Osteoblast (primary cell): ENCODE data around the gene ROBO4. TPM values are rescaled to one million over a fixed set of nuclear protein-coding genes. Genes with fewer than 3 reads are reported as not detected.

Source experiments
- DNase-seq: peaks from one replicate; pipeline ENCODE4 v3.0.0; 2011; ENCODE audit warnings: low spot score, mixed read lengths; ENCODE audit not compliant: insufficient read length; ENCODE audit errors: missing footprints
- H2AFZ ChIP-seq: 2 replicates; pipeline ENCODE4 v1.6.0; 2011; ENCODE audit warnings: mild to moderate bottlenecking, low read length
- H3K27ac ChIP-seq: 2 replicates; pipeline ENCODE4 v1.5.1; 2011; ENCODE audit warnings: mild to moderate bottlenecking, low read depth, low read length, moderate library complexity
- H3K27me3 ChIP-seq: 2 replicates; pipeline ENCODE4 v1.6.0; 2012; ENCODE audit warnings: mild to moderate bottlenecking, control low read depth, inconsistent platforms, low read length, moderate library complexity; ENCODE audit not compliant: insufficient read depth
- H3K36me3 ChIP-seq: 2 replicates; pipeline ENCODE4 v1.5.1; 2011; ENCODE audit warnings: mild to moderate bottlenecking, low read length, control low read depth, moderate library complexity; ENCODE audit not compliant: insufficient read depth
- H3K4me1 ChIP-seq: 2 replicates; pipeline ENCODE4 v1.5.1; 2011; ENCODE audit warnings: mild to moderate bottlenecking, low read length, control low read depth, moderate library complexity; ENCODE audit not compliant: insufficient read depth
- H3K4me2 ChIP-seq: 2 replicates; pipeline ENCODE4 v1.6.0; 2011; ENCODE audit warnings: mild to moderate bottlenecking, low read length; ENCODE audit not compliant: insufficient read depth
- H3K4me3 ChIP-seq: fragments of 200-600 bp; sonication (generic); 3 replicates; pipeline ENCODE4 v1.5.1; 2012; ENCODE audit warnings: mild to moderate bottlenecking, low read length, inconsistent platforms; ENCODE audit not compliant: insufficient read depth
- H3K79me2 ChIP-seq: 2 replicates; pipeline ENCODE4 v1.6.0; 2012; ENCODE audit warnings: mild to moderate bottlenecking, low read length, control low read depth, inconsistent platforms; ENCODE audit not compliant: insufficient read depth
- H3K9me3 ChIP-seq: 2 replicates; pipeline ENCODE4 v1.5.1; 2011; ENCODE audit warnings: low read depth, low read length, control low read depth
- H4K20me1 ChIP-seq: 2 replicates; pipeline ENCODE4 v1.6.0; 2012; ENCODE audit warnings: mild to moderate bottlenecking, low read length, control low read depth; ENCODE audit not compliant: insufficient read depth
- total RNA-seq: library from RNA; depleted of rRNA; stranded (reverse); fragments of >200 nt; gene quantifications from 2 replicates; pipeline ENCODE4 v1.2.3, GENCODE V29; 2012
- TF ChIP-seq, protein P1 (sequence below): IDR thresholded peaks from 2 replicates; pipeline ENCODE4 v1.5.1; 2011; ENCODE audit warnings: mild to moderate bottlenecking, low read depth, low read length, moderate library complexity; ENCODE audit errors: extremely low read depth

Gene ROBO4
- total RNA-seq, 1 donor, result 0.36 TPM

DNA sequence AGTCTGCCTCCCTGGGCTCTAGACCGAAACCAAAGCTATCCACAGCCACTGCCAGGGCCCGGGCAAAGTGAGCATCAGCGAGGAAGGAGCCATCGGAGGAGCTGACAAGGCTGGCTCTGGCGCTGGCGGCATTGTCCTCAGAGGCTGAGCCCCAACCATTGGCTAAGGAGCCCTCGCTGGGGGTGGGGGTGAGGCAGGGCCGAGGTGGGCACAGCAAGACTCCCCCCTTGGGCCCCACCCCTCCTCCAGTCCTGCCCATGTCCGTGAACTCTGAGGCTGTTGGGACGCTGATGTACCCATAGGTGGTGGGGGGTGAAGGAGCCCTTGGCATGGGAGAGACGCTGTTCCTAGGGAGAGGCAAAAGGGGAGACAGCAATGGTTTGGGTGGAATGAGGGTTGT lies 11.2 kb downstream of the ROBO4 start:
- Histone ChIP-seq H3K4me3 (no peak overlapping the region), H3K4me1 (no peaks in the 10 kb centered on the region), H2AFZ (no peak overlapping the region), H3K9me3 (no peaks in the 10 kb centered on the region), H3K36me3 (no peaks in the 10 kb centered on the region), H3K27me3 (no peaks in the 10 kb centered on the region), H3K79me2 (no peaks in the 10 kb centered on the region), H3K27ac (no peak overlapping the region), H4K20me1 (no peaks in the 10 kb centered on the region), H3K4me2 (no peak overlapping the region)
- DNase-seq, result peak; percentile 32
- TF ChIP-seq, protein P1, sequence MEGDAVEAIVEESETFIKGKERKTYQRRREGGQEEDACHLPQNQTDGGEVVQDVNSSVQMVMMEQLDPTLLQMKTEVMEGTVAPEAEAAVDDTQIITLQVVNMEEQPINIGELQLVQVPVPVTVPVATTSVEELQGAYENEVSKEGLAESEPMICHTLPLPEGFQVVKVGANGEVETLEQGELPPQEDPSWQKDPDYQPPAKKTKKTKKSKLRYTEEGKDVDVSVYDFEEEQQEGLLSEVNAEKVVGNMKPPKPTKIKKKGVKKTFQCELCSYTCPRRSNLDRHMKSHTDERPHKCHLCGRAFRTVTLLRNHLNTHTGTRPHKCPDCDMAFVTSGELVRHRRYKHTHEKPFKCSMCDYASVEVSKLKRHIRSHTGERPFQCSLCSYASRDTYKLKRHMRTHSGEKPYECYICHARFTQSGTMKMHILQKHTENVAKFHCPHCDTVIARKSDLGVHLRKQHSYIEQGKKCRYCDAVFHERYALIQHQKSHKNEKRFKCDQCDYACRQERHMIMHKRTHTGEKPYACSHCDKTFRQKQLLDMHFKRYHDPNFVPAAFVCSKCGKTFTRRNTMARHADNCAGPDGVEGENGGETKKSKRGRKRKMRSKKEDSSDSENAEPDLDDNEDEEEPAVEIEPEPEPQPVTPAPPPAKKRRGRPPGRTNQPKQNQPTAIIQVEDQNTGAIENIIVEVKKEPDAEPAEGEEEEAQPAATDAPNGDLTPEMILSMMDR, result no peak

DNA sequence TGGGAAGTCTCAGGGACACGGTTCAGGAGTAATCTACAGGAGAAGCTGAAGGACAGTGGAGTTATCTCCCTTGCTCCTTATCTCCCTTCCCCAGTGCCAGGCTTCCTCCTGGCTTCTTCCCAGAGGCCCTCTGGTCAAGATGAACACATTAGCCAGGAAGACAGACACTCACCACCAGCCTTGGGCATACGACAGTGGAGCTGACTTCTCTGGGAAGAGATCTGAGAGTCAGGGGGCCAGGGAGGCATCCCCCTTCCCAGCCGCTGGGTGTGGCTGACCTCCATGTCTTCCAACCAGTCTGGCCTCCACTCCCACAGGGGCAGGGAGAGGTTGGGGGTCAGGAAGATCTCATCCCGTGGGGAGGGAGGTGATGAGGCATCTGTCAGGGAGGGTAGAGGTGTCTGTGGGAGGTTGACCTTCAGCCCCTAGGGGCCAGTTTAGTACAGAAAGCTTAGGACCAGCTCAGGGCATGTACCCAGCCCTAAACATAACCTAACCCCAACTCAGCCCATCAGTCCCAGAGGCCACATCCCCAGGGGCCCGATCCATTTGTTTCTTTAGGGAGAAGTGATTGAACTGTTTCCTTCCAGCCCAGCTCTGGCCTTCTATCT lies 12.7 kb downstream of the ROBO4 start:
- Histone ChIP-seq H3K79me2 (no peaks in the 10 kb centered on the region), H3K4me3 (no peak overlapping the region), H3K9me3 (no peaks in the 10 kb centered on the region), H3K27me3 (no peaks in the 10 kb centered on the region), H3K36me3 (no peaks in the 10 kb centered on the region), H4K20me1 (no peaks in the 10 kb centered on the region), H3K4me2 (no peak overlapping the region), H3K4me1 (no peaks in the 10 kb centered on the region), H3K27ac (no peak overlapping the region), H2AFZ (no peak overlapping the region)
- TF ChIP-seq, protein P1, result no peak
- peak; percentile 67 for DNase-seq

DNA sequence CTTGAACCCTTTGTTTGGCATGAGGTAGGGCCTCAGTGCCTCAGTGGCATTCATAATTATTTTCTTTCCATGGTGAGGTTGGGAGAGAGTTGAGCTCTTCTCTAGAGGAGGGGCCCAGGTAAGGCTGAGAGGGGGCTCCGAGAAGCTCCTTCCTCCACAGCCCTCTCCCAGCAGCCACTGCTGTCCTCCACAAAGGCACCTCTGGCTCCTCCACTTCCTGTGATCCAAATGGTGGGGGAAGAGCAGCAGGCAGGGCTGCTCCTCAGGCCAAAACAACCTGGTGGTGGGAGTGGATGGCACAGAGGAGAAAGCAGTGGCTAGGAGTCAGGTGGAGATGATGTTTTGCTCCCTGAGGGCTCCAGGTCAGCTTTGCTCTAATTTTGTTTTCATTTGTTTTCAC lies 13.3 kb downstream of the ROBO4 start:
- TF ChIP-seq, protein P1, result no peak
- Histone ChIP-seq H3K36me3 (no peaks in the 10 kb centered on the region), H4K20me1 (no peaks in the 10 kb centered on the region), H2AFZ (no peak overlapping the region), H3K27ac (no peak overlapping the region), H3K27me3 (no peaks in the 10 kb centered on the region), H3K4me1 (no peaks in the 10 kb centered on the region), H3K9me3 (no peaks in the 10 kb centered on the region), H3K4me2 (no peak overlapping the region), H3K4me3 (no peak overlapping the region), H3K79me2 (no peaks in the 10 kb centered on the region)
- peak; percentile 45 for DNase-seq

DNA sequence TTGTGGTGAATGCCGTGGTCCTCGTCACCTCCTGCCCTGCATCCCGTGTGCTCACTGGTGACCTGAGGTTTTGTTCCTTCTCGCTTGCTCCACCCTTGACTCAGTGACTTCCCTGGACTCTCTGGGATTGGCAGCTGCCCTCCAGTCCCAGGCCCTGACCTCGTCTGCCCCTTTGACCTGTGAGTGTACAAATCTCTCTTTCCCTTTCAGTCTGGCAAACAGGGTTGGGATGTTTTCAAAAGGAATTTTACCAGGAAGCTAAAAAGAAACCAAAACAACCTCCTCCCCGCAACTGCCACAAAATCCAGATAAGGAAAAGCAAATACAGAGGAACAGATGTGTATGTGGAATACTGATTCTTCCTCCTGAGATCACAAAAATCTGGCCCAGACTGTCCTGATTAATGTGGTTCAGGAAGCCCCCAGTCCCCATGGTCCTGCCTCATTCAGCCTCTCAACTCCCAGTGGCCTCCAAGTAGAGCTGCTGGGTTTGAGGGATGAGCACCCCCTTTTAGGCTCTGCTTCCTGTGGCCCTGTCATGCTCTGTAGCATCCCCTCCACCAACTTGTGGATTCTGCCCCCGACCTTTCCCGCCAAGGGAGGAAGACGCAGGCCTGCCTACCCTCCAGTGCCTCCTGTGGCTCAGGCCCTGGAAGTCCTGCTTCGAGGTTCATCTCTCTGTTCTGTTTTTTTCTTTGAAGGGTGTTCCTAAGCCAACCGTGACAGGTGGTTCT lies 15.2 kb downstream of the ROBO4 start:
- H3K79me2 ChIP-seq, result no peaks in the 10 kb centered on the region
- no peaks in the 10 kb centered on the region for H3K27me3 ChIP-seq
- H3K4me1 ChIP-seq, result no peaks in the 10 kb centered on the region
- H3K4me2 ChIP-seq, result peak overlapping the region; percentile 9
- no peaks in the 10 kb centered on the region for H3K36me3 ChIP-seq
- H3K4me3 ChIP-seq, result peak overlapping the region; percentile 26
- no peaks in the 10 kb centered on the region for H3K9me3 ChIP-seq
- TF ChIP-seq, protein P1, result no peak
- no peak overlapping the region for H3K27ac ChIP-seq
- H4K20me1 ChIP-seq, result no peaks in the 10 kb centered on the region
- peak overlapping the region; percentile 57 for H2AFZ ChIP-seq
- DNase-seq, result peak; percentile 85
